Transverse colon (tissue), 3 donors: ENCODE measurements around the gene RASAL2.

Experiments
- POLR2A ChIP-seq: fragments of 450-650 bp; IDR thresholded peaks from one replicate; pipeline ENCODE4 v1.6.1; 2016; ENCODE audit warnings: antibody characterized with exemption, mild to moderate bottlenecking, moderate library complexity
- TF ChIP-seq, protein P1 (sequence below), 5 experiments: fragments of 200-600 bp in 3 of 5; fragments of 450-650 bp in 2 of 5; sonication (generic) in 3 of 5; IDR thresholded peaks; 1 replicate in 2 of 5; 2 replicates in 3 of 5; pipeline ENCODE4 v1.5.1; 2016 to 2017; ENCODE audit warnings: antibody characterized with exemption in 5 of 5, inconsistent platforms in 3 of 5, mild to moderate bottlenecking in 2 of 5, moderate library complexity in 1 of 5

DNA sequence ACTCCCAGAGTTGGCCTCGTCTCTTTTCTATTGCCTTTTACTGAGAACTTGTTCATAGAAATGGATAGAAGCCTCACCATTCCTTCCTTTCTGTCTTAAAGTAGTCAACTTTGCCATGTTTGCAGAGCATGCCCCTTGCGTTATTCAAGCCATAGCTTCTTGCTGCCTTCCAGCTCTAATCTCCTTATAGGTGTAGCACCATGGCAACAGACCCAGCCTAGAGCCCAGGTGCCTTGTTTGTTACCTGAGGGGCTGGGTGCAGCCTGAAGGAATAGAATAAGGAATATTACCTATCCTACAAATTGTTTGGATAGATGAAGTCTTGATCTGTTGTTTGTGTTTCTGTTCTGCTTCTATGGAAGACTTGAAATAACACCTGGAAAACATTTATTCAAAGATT is 343.0 kb downstream of the RASAL2 start:
- TF ChIP-seq, protein P1, sequence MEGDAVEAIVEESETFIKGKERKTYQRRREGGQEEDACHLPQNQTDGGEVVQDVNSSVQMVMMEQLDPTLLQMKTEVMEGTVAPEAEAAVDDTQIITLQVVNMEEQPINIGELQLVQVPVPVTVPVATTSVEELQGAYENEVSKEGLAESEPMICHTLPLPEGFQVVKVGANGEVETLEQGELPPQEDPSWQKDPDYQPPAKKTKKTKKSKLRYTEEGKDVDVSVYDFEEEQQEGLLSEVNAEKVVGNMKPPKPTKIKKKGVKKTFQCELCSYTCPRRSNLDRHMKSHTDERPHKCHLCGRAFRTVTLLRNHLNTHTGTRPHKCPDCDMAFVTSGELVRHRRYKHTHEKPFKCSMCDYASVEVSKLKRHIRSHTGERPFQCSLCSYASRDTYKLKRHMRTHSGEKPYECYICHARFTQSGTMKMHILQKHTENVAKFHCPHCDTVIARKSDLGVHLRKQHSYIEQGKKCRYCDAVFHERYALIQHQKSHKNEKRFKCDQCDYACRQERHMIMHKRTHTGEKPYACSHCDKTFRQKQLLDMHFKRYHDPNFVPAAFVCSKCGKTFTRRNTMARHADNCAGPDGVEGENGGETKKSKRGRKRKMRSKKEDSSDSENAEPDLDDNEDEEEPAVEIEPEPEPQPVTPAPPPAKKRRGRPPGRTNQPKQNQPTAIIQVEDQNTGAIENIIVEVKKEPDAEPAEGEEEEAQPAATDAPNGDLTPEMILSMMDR (IDR thresholded peaks at IDR 0.05), result no peak
- TF ChIP-seq POLR2A, result no peak
